Measurements from ENCODE around the gene TMCC3.

DNA sequence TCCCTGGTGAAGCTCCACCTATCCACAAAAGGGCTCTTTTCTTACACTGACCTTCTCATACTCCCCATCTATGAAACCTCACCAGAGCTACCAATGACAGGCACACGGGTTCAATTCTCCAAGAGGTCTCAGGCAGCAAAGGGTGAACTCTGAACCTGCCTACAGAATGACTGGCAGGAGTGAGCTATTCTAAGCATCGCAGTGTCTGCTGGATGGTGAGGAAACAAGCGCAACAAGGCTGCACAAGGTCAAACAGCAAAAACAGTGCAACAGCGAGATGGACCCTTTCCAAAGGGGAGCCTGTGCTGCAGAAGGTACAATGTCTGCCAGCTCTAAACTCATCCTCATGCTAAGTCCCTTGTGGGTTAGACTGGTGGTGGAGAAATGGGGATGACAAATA is 22.0 kb downstream of the TMCC3 start:
- TF ChIP-seq ZFP3 (tag by site-specific recombination; IDR thresholded peaks at IDR 0.05; ENCODE audit: low read depth) (no peak), ZNF302 (tag by site-specific recombination; IDR thresholded peaks at IDR 0.05; ENCODE audit: low read depth) (no peak), ZBTB7A (tag by site-specific recombination; IDR thresholded peaks at IDR 0.05; ENCODE audit: low read depth) (no peak), ZNF514 (tag by site-specific recombination; IDR thresholded peaks at IDR 0.05) (no peak), ZNF121 (tag by site-specific recombination; IDR thresholded peaks at IDR 0.05) (no peak), ZNF423 (tag by site-specific recombination; IDR thresholded peaks at IDR 0.05) (no peak)
- TF ChIP-seq, protein P1, sequence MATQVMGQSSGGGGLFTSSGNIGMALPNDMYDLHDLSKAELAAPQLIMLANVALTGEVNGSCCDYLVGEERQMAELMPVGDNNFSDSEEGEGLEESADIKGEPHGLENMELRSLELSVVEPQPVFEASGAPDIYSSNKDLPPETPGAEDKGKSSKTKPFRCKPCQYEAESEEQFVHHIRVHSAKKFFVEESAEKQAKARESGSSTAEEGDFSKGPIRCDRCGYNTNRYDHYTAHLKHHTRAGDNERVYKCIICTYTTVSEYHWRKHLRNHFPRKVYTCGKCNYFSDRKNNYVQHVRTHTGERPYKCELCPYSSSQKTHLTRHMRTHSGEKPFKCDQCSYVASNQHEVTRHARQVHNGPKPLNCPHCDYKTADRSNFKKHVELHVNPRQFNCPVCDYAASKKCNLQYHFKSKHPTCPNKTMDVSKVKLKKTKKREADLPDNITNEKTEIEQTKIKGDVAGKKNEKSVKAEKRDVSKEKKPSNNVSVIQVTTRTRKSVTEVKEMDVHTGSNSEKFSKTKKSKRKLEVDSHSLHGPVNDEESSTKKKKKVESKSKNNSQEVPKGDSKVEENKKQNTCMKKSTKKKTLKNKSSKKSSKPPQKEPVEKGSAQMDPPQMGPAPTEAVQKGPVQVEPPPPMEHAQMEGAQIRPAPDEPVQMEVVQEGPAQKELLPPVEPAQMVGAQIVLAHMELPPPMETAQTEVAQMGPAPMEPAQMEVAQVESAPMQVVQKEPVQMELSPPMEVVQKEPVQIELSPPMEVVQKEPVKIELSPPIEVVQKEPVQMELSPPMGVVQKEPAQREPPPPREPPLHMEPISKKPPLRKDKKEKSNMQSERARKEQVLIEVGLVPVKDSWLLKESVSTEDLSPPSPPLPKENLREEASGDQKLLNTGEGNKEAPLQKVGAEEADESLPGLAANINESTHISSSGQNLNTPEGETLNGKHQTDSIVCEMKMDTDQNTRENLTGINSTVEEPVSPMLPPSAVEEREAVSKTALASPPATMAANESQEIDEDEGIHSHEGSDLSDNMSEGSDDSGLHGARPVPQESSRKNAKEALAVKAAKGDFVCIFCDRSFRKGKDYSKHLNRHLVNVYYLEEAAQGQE (tag by site-specific recombination; IDR thresholded peaks at IDR 0.05), result no peak
- TF ChIP-seq, protein P2, sequence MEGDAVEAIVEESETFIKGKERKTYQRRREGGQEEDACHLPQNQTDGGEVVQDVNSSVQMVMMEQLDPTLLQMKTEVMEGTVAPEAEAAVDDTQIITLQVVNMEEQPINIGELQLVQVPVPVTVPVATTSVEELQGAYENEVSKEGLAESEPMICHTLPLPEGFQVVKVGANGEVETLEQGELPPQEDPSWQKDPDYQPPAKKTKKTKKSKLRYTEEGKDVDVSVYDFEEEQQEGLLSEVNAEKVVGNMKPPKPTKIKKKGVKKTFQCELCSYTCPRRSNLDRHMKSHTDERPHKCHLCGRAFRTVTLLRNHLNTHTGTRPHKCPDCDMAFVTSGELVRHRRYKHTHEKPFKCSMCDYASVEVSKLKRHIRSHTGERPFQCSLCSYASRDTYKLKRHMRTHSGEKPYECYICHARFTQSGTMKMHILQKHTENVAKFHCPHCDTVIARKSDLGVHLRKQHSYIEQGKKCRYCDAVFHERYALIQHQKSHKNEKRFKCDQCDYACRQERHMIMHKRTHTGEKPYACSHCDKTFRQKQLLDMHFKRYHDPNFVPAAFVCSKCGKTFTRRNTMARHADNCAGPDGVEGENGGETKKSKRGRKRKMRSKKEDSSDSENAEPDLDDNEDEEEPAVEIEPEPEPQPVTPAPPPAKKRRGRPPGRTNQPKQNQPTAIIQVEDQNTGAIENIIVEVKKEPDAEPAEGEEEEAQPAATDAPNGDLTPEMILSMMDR (tag by site-specific recombination; IDR thresholded peaks at IDR 0.05), result no peak
